H9 (cell line): ENCODE data around the gene RARB. TPM values are rescaled to one million over a fixed set of nuclear protein-coding genes. Genes with fewer than 3 reads are reported as not detected.

Experiments used
- DNase-seq: peaks from one replicate; pipeline ENCODE4 v3.0.0-alpha.2; 2017
- H2AFZ ChIP-seq: one replicate; pipeline ENCODE4 v1.6.1; 2013; ENCODE audit warnings: mild to moderate bottlenecking, low read length, control low read depth, moderate library complexity
- H2AK5ac ChIP-seq: 2 replicates; pipeline ENCODE4 v1.6.1; 2013; ENCODE audit warnings: low read length, control low read depth, mixed read lengths; ENCODE audit not compliant: insufficient read length
- H2BK120ac ChIP-seq: one replicate; pipeline ENCODE4 v1.6.1; 2013; ENCODE audit warnings: low read depth, mild to moderate bottlenecking, low read length, control low read depth, inconsistent platforms; ENCODE audit not compliant: poor library complexity, severe bottlenecking
- H2BK12ac ChIP-seq: 2 replicates; pipeline ENCODE4 v1.6.1; 2013; ENCODE audit warnings: low read length, control low read depth, mixed read lengths, low read depth; ENCODE audit not compliant: insufficient read length
- H2BK15ac ChIP-seq: 2 replicates; pipeline ENCODE4 v1.6.1; 2013; ENCODE audit warnings: low read depth, low read length, control low read depth
- H2BK20ac ChIP-seq: one replicate; pipeline ENCODE4 v1.6.1; 2013; ENCODE audit warnings: low read depth, mild to moderate bottlenecking, low read length, control low read depth, inconsistent platforms; ENCODE audit not compliant: poor library complexity, severe bottlenecking
- H2BK5ac ChIP-seq: 2 replicates; pipeline ENCODE4 v1.6.1; 2013; ENCODE audit warnings: low read length, control low read depth, mixed read lengths; ENCODE audit not compliant: insufficient read length
- H3K14ac ChIP-seq: 2 replicates; pipeline ENCODE4 v1.6.1; 2013; ENCODE audit warnings: low read length, control low read depth; ENCODE audit not compliant: insufficient read depth
- H3K18ac ChIP-seq: 2 replicates; pipeline ENCODE4 v1.6.1; 2013; ENCODE audit warnings: low read depth, mild to moderate bottlenecking, mixed read lengths, low read length, control low read depth; ENCODE audit not compliant: insufficient read length
- H3K23ac ChIP-seq: 2 replicates; pipeline ENCODE4 v1.6.1; 2013; ENCODE audit warnings: low read length, control low read depth, mixed read lengths, low read depth; ENCODE audit not compliant: insufficient read length
- H3K23me2 ChIP-seq: 2 replicates; pipeline ENCODE4 v1.6.1; 2013; ENCODE audit warnings: low read depth, mild to moderate bottlenecking, mixed read lengths, low read length, control low read depth; ENCODE audit not compliant: insufficient read length, poor library complexity, severe bottlenecking
- H3K27ac ChIP-seq: 2 replicates; pipeline ENCODE4 v1.5.1; 2013; ENCODE audit warnings: low read length, control low read depth, mixed read lengths, low read depth; ENCODE audit not compliant: insufficient read length
- H3K27me3 ChIP-seq: 2 replicates; pipeline ENCODE4 v1.6.1; 2013; ENCODE audit warnings: low read length, control low read depth, inconsistent platforms; ENCODE audit not compliant: insufficient read depth
- H3K4ac ChIP-seq: 2 replicates; pipeline ENCODE4 v1.6.1; 2013; ENCODE audit warnings: low read depth, mild to moderate bottlenecking, control low read depth, inconsistent platforms, low read length, moderate library complexity
- H3K4me1 ChIP-seq: 2 replicates; pipeline ENCODE4 v1.6.1; 2013; ENCODE audit warnings: low read length, control low read depth, inconsistent platforms; ENCODE audit not compliant: insufficient read depth
- H3K4me2 ChIP-seq: 2 replicates; pipeline ENCODE4 v1.6.1; 2013; ENCODE audit warnings: low read length, control low read depth, mixed read lengths; ENCODE audit not compliant: insufficient read length, insufficient read depth
- H3K56ac ChIP-seq: 2 replicates; pipeline ENCODE4 v1.6.1; 2013; ENCODE audit warnings: low read depth, mild to moderate bottlenecking, mixed read lengths, low read length, control low read depth; ENCODE audit not compliant: insufficient read length
- H3K79me1 ChIP-seq: 2 replicates; pipeline ENCODE4 v1.6.1; 2013; ENCODE audit warnings: low read depth, mild to moderate bottlenecking, moderate library complexity, low read length, control low read depth, inconsistent platforms; ENCODE audit not compliant: insufficient read depth, poor library complexity, severe bottlenecking
- H3K79me2 ChIP-seq: 2 replicates; pipeline ENCODE4 v1.6.1; 2013; ENCODE audit warnings: low read length, control low read depth, inconsistent platforms; ENCODE audit not compliant: insufficient read depth
- H3K9ac ChIP-seq: 2 replicates; pipeline ENCODE4 v1.6.1; 2013; ENCODE audit warnings: low read length, control low read depth, mixed read lengths; ENCODE audit not compliant: insufficient read length; ENCODE audit errors: extremely low read depth
- H3K9me3 ChIP-seq: one replicate; pipeline ENCODE4 v1.6.1; 2013; ENCODE audit warnings: low read depth, low read length, inconsistent platforms; ENCODE audit not compliant: control insufficient read depth
- H3T11ph ChIP-seq: one replicate; pipeline ENCODE4 v1.6.1; 2013; ENCODE audit warnings: mild to moderate bottlenecking, low read length, control low read depth, inconsistent platforms
- H4K20me1 ChIP-seq: one replicate; pipeline ENCODE4 v1.6.1; 2013; ENCODE audit not compliant: control insufficient read depth, insufficient read length, insufficient read depth
- H4K5ac ChIP-seq: 2 replicates; pipeline ENCODE4 v1.6.1; 2013; ENCODE audit warnings: low read depth, mild to moderate bottlenecking, mixed read lengths, low read length, control low read depth; ENCODE audit not compliant: insufficient read length
- H4K8ac ChIP-seq: replicated peaks from 2 replicates; pipeline ENCODE4 v1.6.1; 2013; ENCODE audit warnings: low read length, control low read depth, mixed read lengths, low read depth; ENCODE audit not compliant: insufficient read length
- H4K91ac ChIP-seq: 2 replicates; pipeline ENCODE4 v1.6.1; 2013; ENCODE audit warnings: low read depth, mild to moderate bottlenecking, moderate library complexity, mixed read lengths, low read length, control low read depth; ENCODE audit not compliant: insufficient read length
- H3K27ac Mint-ChIP-seq, 3 experiments: 2 replicates in 2 of 3; 3 replicates in 1 of 3; pipeline ENCODE4 v1.8.0; 2020 to 2021; ENCODE audit warnings: mixed read lengths in 3 of 3, mild to moderate bottlenecking in 1 of 3, moderate library complexity in 1 of 3
- H3K27me3 Mint-ChIP-seq: 2 replicates; pipeline ENCODE4 v1.8.0; 2021; ENCODE audit warnings: low read depth, mild to moderate bottlenecking, moderate library complexity, mixed read lengths
- H3K36me3 Mint-ChIP-seq, 3 experiments: 2 replicates in 2 of 3; 3 replicates in 1 of 3; pipeline ENCODE4 v1.8.0; 2020 to 2021; ENCODE audit warnings: low read depth in 3 of 3, mixed read lengths in 3 of 3; ENCODE audit not compliant: insufficient read depth in 1 of 3
- H3K4me1 Mint-ChIP-seq, 2 experiments: 2 replicates each; pipeline ENCODE4 v1.8.0; 2020; ENCODE audit warnings: mixed read lengths in 2 of 2
- H3K4me3 Mint-ChIP-seq, 2 experiments: 2 replicates in 1 of 2; 3 replicates in 1 of 2; pipeline ENCODE4 v1.8.0; 2020 to 2021; ENCODE audit warnings: mild to moderate bottlenecking in 2 of 2, mixed read lengths in 2 of 2, moderate library complexity in 1 of 2
- H3K9me3 Mint-ChIP-seq, 2 experiments: 2 replicates in 1 of 2; 3 replicates in 1 of 2; pipeline ENCODE4 v1.8.0; 2020; ENCODE audit warnings: mild to moderate bottlenecking in 2 of 2, mixed read lengths in 2 of 2, moderate library complexity in 1 of 2
- CTCF ChIP-seq: fragments of 200-600 bp; sonication (generic); conservative IDR thresholded peaks from 3 replicates; pipeline ENCODE4 v1.8.0; 2021; ENCODE audit warnings: antibody characterized with exemption, mild to moderate bottlenecking
- WGBS: extraction: QIAGEN DNeasy Blood & Tissue Kit; methylation state at CpG from one replicate; pipeline ENCODE4 v1.1.7; 2013; ENCODE audit warnings: missing lambda C conversion rate, low lambda C conversion rate, mixed read lengths; ENCODE audit not compliant: insufficient read length; ENCODE audit errors: extremely low coverage; 5-methylcytosine and 5-hydroxymethylcytosine counted together
- total RNA-seq: library from RNA; stranded (reverse); gene quantifications from 2 replicates; pipeline ENCODE4 v1.2.1, GENCODE V29; 2021

The RARB gene
- total RNA-seq, 1 experiment from 2014 or later, result 0.22 TPM

DNA sequence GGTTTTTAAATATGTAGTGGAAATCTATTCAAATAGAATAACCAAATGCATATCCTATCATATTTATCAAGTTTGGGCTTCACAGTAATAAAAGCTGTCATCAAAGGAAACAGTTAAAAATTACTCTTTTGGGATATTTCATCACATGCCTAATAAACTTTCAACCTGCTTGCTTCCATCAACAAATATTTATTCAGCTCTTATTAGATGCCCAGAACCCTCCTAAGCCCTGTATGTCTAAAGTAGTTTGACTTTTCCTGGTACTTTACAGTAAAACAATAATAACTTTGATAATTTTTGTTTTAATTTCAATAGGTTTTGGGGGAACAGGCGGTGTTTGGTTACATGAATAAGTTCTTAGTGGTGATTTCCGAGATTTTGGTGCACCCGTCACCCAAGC, 37.5 kb upstream of the RARB start:
- no peak for TF ChIP-seq CTCF
- H3K27me3 ChIP-seq, result no peaks in the 10 kb centered on the region
- no peaks in the 10 kb centered on the region for H3K9me3 ChIP-seq
- H3K27ac Mint-ChIP-seq, result no peak overlapping the region
- H3K23ac ChIP-seq, result no peak overlapping the region
- H3K4me1 ChIP-seq, result no peaks in the 10 kb centered on the region
- no peak overlapping the region for H2AFZ ChIP-seq
- no peaks in the 10 kb centered on the region for H4K20me1 ChIP-seq
- H3K27ac ChIP-seq, result no peak overlapping the region
- no peak overlapping the region for H3K4me2 ChIP-seq
- H3K36me3 Mint-ChIP-seq, result peaks cover 0 to 18% (median 0%) of the 10 kb centered on the region in 3 experiments; a peak in 2 of 7 replicates
- no peaks in the 10 kb centered on the region for H3K79me2 ChIP-seq
- H3K56ac ChIP-seq, result no peak overlapping the region
- no peaks in the 10 kb centered on the region for H3K79me1 ChIP-seq
- H3K14ac ChIP-seq, result no peak overlapping the region
- no peak overlapping the region for H3T11ph ChIP-seq
- no CpG with 5 or more reads among the region's 3 CpGs for WGBS
- no peak overlapping the region for H3K4ac ChIP-seq
- H2BK20ac ChIP-seq, result no peak overlapping the region
- no peak for DNase-seq
- H2BK15ac ChIP-seq, result no peak overlapping the region
- peaks cover 0 to 3% of the 10 kb centered on the region in 2 experiments; a peak in 1 of 4 replicates for H3K4me1 Mint-ChIP-seq
- no peak overlapping the region for H2BK12ac ChIP-seq
- H3K23me2 ChIP-seq, result no peaks in the 10 kb centered on the region
- no peak overlapping the region for H4K91ac ChIP-seq
- peaks cover 3 to 16% of the 10 kb centered on the region in 2 experiments; a peak in 3 of 5 replicates for H3K9me3 Mint-ChIP-seq
- no peak overlapping the region for H3K18ac ChIP-seq
- no peak overlapping the region for H4K5ac ChIP-seq
- no peak overlapping the region for H4K8ac ChIP-seq
- no peak overlapping the region for H2BK120ac ChIP-seq
- H3K4me3 Mint-ChIP-seq, result no peak overlapping the region
- no peak overlapping the region for H3K9ac ChIP-seq
- no peak overlapping the region for H2AK5ac ChIP-seq
- H3K27me3 Mint-ChIP-seq, result no peaks in the 10 kb centered on the region
- H2BK5ac ChIP-seq, result no peak overlapping the region
